ENCODE results near the gene HSPH1. TPM values are rescaled to one million over a fixed set of nuclear protein-coding genes. Genes with fewer than 3 reads are reported as not detected.

The HSPH1 gene
- total and polyA plus RNA-seq, 2 of the 13 experiments (the other 11 are each of a cell fraction or from before 2014, with no cell fraction given), result 13.0 to 62.9 TPM

DNA sequence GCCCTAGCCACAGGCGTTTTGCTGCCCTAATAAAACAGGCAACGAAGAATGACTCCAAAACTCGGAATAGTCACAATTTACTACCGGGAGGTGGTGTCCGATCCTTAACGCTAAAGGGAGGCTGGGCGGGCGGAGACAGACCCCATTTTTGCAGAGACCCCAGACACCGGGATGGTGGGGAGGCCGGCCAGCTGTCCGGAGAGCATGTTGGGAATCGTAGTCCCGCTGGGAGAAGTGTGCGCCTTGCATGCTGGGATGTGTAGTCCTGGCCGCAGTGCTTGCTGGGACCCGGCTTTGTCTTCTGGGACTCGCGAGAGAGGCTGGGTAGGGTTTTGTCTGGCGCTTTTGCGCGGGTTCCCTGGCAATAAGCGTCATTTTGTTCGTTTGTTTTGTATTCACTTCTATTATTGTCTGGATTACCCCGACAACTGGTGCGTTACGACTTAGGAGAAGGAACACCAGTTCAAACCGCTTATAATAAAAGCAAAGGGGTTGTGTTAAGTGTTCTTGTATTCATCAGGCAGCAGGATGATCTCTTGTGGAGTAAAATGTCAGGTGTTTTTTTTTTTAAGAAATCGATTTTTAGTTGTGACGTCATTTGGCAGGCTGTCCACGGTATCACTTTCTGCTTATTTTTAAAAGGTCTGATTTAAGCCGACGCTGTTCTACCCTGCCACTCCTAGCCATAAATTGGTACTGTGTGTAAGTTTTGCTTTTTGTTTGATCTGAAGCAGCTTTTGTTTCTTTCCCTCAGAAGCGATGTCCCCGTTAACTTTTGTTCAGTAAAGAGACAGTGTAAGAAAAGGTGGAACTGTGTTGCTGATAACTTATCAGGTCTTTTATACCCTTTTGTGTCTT is 676 bp upstream of the HSPH1 start (continued):
- peak; percentile 35; the same call in 1 of the 2 replicates for TF ChIP-seq FOXA3 (CRISPR knock-in tag; IDR thresholded peaks at IDR 0.05)
- no peak for TF ChIP-seq TEAD2 (CRISPR knock-in tag; IDR thresholded peaks at IDR 0.05)
- no peak for TF ChIP-seq FIP1L1 (IDR thresholded peaks at IDR 0.05; ENCODE audit: borderline replicate concordance, insufficient read depth, low read depth, low read length)
- no peak for TF ChIP-seq EEA1 (CRISPR knock-in tag; IDR thresholded peaks at IDR 0.05; ENCODE audit: borderline replicate concordance)
- TF ChIP-seq ZNF350 (CRISPR knock-in tag; IDR thresholded peaks at IDR 0.05; ENCODE audit: borderline replicate concordance, low read depth), result peak; percentile 85
- no peak for TF ChIP-seq ZNF20 (CRISPR knock-in tag; IDR thresholded peaks at IDR 0.05)
- TF ChIP-seq RAD21 (CRISPR knock-in tag; IDR thresholded peaks at IDR 0.05), result no peak
- no peak for TF ChIP-seq MIER3 (CRISPR knock-in tag; IDR thresholded peaks at IDR 0.05; ENCODE audit: borderline replicate concordance)
- TF ChIP-seq SALL2 (CRISPR knock-in tag; IDR thresholded peaks at IDR 0.05), result no peak
- no peak for TF ChIP-seq RBM39 (IDR thresholded peaks at IDR 0.05; ENCODE audit: low read depth, low read length, poor library complexity, severe bottlenecking)
- peak; percentile 38; the same call in 1 of the 2 replicates for TF ChIP-seq SOX13 (IDR thresholded peaks at IDR 0.05)
- peak in 1 of 2 experiments; percentile 64; a peak in 2 of 4 replicates for TF ChIP-seq SOX13 (CRISPR knock-in tag; conservative IDR thresholded peaks at IDR 0.05 in 1 of 2, IDR thresholded peaks at IDR 0.05 in 1 of 2)
- no peak for TF ChIP-seq NFAT5 (CRISPR knock-in tag; IDR thresholded peaks at IDR 0.05)
- TF ChIP-seq ZNF83 (CRISPR knock-in tag; IDR thresholded peaks at IDR 0.05; ENCODE audit: borderline replicate concordance), result no peak
- no peak for TF ChIP-seq ZNF619 (CRISPR knock-in tag; IDR thresholded peaks at IDR 0.05)
- no peak for TF ChIP-seq SATB2 (CRISPR knock-in tag; IDR thresholded peaks at IDR 0.05)
- TF ChIP-seq, protein P1, sequence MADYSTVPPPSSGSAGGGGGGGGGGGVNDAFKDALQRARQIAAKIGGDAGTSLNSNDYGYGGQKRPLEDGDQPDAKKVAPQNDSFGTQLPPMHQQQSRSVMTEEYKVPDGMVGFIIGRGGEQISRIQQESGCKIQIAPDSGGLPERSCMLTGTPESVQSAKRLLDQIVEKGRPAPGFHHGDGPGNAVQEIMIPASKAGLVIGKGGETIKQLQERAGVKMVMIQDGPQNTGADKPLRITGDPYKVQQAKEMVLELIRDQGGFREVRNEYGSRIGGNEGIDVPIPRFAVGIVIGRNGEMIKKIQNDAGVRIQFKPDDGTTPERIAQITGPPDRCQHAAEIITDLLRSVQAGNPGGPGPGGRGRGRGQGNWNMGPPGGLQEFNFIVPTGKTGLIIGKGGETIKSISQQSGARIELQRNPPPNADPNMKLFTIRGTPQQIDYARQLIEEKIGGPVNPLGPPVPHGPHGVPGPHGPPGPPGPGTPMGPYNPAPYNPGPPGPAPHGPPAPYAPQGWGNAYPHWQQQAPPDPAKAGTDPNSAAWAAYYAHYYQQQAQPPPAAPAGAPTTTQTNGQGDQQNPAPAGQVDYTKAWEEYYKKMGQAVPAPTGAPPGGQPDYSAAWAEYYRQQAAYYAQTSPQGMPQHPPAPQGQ (CRISPR knock-in tag; IDR thresholded peaks at IDR 0.05; ENCODE audit: borderline replicate concordance), result no peak
- TF ChIP-seq ARHGAP35 (CRISPR knock-in tag; IDR thresholded peaks at IDR 0.05; ENCODE audit: borderline replicate concordance), result no peak
- TF ChIP-seq SIX1 (CRISPR knock-in tag; IDR thresholded peaks at IDR 0.05; ENCODE audit: borderline replicate concordance), result no peak
- TF ChIP-seq, protein P2, sequence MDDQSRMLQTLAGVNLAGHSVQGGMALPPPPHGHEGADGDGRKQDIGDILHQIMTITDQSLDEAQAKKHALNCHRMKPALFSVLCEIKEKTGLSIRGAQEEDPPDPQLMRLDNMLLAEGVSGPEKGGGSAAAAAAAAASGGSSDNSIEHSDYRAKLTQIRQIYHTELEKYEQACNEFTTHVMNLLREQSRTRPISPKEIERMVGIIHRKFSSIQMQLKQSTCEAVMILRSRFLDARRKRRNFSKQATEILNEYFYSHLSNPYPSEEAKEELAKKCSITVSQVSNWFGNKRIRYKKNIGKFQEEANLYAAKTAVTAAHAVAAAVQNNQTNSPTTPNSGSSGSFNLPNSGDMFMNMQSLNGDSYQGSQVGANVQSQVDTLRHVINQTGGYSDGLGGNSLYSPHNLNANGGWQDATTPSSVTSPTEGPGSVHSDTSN (CRISPR knock-in tag; IDR thresholded peaks at IDR 0.05; ENCODE audit: borderline replicate concordance), result no peak
- TF ChIP-seq RNF2 (conservative IDR thresholded peaks at IDR 0.05; ENCODE audit: low read depth), result no peak

Measured in HepG2 (cell line).